Measurements from ENCODE around the gene LRP1-AS. TPM values are rescaled to one million over a fixed set of nuclear protein-coding genes. Genes with fewer than 3 reads are reported as not detected.

The LRP1-AS gene
- total RNA-seq, 1 donor from 2014 or later: not detected

GRCh38 chr12:57165741-57166140, 18.3 kb upstream of the LRP1-AS start:
- DNase-seq (ENCODE audit: low spot score, unreplicated experiment): no peak
- Mint-ChIP-seq H3K4me1 (ENCODE audit: low read depth) (no peaks in the 10 kb centered on the region), H3K9me3 (ENCODE audit: low read depth) (no peaks in the 10 kb centered on the region), H3K27me3 (no peaks in the 10 kb centered on the region), H3K27ac (no peak overlapping the region), H3K4me3 (ENCODE audit: low read depth) (no peak overlapping the region), H3K36me3 (ENCODE audit: insufficient read depth) (peaks cover 30% of the 10 kb centered on the region)
- TF ChIP-seq CTCF (IDR thresholded peaks at IDR 0.05; ENCODE audit: unreplicated experiment): no peak

GRCh38 chr12:57164966-57165625, 17.7 kb upstream of the LRP1-AS start:
- TF ChIP-seq CTCF (IDR thresholded peaks at IDR 0.05; ENCODE audit: unreplicated experiment): no peak
- Mint-ChIP-seq H3K27me3 (no peaks in the 10 kb centered on the region), H3K4me3 (ENCODE audit: low read depth) (no peak overlapping the region), H3K9me3 (ENCODE audit: low read depth) (no peaks in the 10 kb centered on the region), H3K36me3 (ENCODE audit: insufficient read depth) (peaks cover 31% of the 10 kb centered on the region), H3K4me1 (ENCODE audit: low read depth) (no peaks in the 10 kb centered on the region), H3K27ac (no peak overlapping the region)
- no peak for DNase-seq (ENCODE audit: low spot score, unreplicated experiment)

GRCh38 chr12:57164454-57164853, 17.0 kb upstream of the LRP1-AS start:
- no peak overlapping the region for H3K4me3 Mint-ChIP-seq (ENCODE audit: low read depth)
- no peaks in the 10 kb centered on the region for H3K9me3 Mint-ChIP-seq (ENCODE audit: low read depth)
- H3K27me3 Mint-ChIP-seq: no peaks in the 10 kb centered on the region
- H3K4me1 Mint-ChIP-seq (ENCODE audit: low read depth): no peaks in the 10 kb centered on the region
- H3K27ac Mint-ChIP-seq: no peak overlapping the region
- no peak for DNase-seq (ENCODE audit: low spot score, unreplicated experiment)
- TF ChIP-seq CTCF (IDR thresholded peaks at IDR 0.05; ENCODE audit: unreplicated experiment): no peak
- H3K36me3 Mint-ChIP-seq (ENCODE audit: insufficient read depth): peaks cover 31% of the 10 kb centered on the region

DNA sequence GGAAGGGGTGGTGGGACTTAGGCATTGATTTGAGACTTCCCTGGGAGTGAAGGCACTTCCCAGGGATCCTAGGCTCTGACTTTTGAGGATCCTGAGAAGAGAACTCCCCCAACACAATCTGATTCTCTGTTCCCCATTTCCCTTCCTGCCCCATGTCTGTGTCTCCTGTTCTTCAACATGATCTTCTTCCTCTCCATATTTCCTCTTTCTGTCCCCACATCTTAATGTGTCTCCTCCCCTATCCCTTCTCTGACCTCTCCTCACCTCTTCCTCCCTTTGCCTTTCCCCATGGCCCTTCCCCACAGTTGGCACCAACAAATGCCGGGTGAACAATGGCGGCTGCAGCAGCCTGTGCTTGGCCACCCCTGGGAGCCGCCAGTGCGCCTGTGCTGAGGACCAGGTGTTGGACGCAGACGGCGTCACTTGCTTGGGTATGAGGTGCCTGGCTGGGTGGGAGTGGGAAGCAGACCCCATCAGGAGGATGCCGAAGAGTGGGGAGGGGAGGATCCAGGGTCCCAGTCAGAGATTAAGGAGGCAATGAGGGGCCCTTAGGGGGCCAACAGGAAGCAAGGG, 15.2 kb upstream of the LRP1-AS start:
- H3K27me3 Mint-ChIP-seq: no peaks in the 10 kb centered on the region
- TF ChIP-seq CTCF (IDR thresholded peaks at IDR 0.05; ENCODE audit: unreplicated experiment): no peak
- H3K9me3 Mint-ChIP-seq (ENCODE audit: low read depth): no peaks in the 10 kb centered on the region

DNA sequence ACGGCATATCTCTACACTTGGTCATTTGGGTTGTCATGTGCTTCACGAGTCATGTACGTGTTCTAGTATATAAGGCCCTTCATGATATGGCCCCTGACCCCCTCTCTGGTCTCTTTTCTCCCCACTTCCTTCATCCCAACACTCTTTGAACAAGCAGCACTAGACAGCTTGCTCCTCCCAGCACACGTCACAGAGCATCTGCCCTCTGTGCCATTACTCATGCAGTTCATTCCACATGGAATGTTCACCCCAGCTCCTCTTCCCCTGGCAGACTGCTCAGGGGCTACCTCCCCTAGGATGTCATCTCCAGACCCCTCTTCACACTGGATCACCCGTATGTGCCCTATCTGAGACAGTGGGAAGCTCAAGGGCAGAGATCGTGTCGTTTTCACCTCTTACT, 14.1 kb upstream of the LRP1-AS start:
- Mint-ChIP-seq H3K4me1 (ENCODE audit: low read depth) (no peaks in the 10 kb centered on the region), H3K27ac (no peak overlapping the region), H3K27me3 (no peaks in the 10 kb centered on the region), H3K9me3 (ENCODE audit: low read depth) (no peaks in the 10 kb centered on the region), H3K36me3 (ENCODE audit: insufficient read depth) (peaks cover 33% of the 10 kb centered on the region), H3K4me3 (ENCODE audit: low read depth) (no peak overlapping the region)
- TF ChIP-seq CTCF (IDR thresholded peaks at IDR 0.05; ENCODE audit: unreplicated experiment): no peak
- no peak for DNase-seq (ENCODE audit: low spot score, unreplicated experiment)

More for the DNA sequence above, 15.2 kb upstream of the LRP1-AS start:
- no peak overlapping the region for H3K27ac Mint-ChIP-seq
- H3K36me3 Mint-ChIP-seq (ENCODE audit: insufficient read depth): peaks cover 29% of the 10 kb centered on the region
- DNase-seq (ENCODE audit: low spot score, unreplicated experiment): no peak
- H3K4me3 Mint-ChIP-seq (ENCODE audit: low read depth): no peak overlapping the region
- no peaks in the 10 kb centered on the region for H3K4me1 Mint-ChIP-seq (ENCODE audit: low read depth)

Measured in progenitor cell of endocrine pancreas (in vitro differentiated cells).